AG10803 (cell line): Measurements from ENCODE around the gene PPP1R14C.

ENCODE experiments used
- DNase-seq: peaks from one replicate; pipeline ENCODE4 v3.0.0; 2010; ENCODE audit warnings: low read depth
- H3K4me3 ChIP-seq: 2 replicates; pipeline ENCODE4 v1.5.1; 2011; ENCODE audit warnings: mild to moderate bottlenecking, low read length, control low read depth
- TF ChIP-seq, protein P1 (sequence below): conservative IDR thresholded peaks from 2 replicates; pipeline ENCODE4 v1.5.1; 2011; ENCODE audit warnings: mild to moderate bottlenecking, low read length, control low read depth, inconsistent platforms

Gene PPP1R14C

DNA sequence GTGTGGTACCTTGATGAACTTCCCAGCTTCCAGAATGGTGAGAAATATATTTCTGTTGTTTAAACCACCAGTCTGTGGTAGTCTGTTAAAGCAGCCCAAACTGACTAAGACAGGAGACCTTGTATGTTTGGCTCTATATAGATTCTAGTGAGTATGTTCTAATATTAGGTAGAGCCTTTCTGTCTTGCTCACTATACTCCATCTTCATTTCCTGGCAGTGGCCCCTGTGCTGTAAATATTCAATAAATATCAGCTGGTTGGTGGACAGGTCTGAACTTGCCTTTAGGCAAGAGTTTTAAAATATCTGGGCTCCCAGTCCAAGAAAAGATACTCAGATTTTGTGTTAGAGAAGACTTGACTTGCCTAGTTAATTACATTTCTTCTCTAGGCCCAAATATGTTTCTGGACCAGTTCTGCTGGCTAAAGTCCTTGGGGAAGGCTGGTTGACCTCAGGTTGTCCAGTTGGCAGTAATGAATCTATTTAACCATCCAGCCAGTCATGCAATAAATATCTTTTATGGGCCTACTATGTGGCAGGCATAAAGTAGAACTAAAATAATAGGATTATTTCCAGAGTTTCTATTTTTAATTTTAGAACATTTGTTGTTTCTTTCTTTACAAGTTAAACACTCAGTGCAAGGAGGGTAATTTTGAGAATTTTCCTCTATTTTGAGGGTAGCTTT, 22.3 kb downstream of the PPP1R14C start:
- no peak for DNase-seq
- TF ChIP-seq, protein P1, sequence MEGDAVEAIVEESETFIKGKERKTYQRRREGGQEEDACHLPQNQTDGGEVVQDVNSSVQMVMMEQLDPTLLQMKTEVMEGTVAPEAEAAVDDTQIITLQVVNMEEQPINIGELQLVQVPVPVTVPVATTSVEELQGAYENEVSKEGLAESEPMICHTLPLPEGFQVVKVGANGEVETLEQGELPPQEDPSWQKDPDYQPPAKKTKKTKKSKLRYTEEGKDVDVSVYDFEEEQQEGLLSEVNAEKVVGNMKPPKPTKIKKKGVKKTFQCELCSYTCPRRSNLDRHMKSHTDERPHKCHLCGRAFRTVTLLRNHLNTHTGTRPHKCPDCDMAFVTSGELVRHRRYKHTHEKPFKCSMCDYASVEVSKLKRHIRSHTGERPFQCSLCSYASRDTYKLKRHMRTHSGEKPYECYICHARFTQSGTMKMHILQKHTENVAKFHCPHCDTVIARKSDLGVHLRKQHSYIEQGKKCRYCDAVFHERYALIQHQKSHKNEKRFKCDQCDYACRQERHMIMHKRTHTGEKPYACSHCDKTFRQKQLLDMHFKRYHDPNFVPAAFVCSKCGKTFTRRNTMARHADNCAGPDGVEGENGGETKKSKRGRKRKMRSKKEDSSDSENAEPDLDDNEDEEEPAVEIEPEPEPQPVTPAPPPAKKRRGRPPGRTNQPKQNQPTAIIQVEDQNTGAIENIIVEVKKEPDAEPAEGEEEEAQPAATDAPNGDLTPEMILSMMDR, result no peak
- H3K4me3 ChIP-seq, result no peak overlapping the region

DNA sequence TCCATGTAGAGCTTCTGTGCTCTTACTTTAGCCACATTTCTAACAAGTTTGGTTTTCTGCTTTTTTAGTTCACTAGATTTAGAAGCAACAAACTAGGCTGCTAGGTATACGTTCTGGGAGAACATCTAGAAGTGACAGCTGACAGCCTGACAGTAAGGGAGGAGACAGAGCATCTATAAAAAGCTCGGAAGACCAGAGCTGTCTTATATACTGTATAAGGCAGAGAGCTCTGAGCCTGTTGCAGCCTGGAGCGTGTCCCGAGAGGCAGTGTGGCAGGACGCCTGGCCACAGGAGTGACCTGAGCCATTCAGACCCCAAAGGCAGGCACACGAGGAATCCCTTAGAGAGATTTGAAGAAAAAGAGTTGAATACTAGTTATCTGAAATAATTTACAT, 24.6 kb downstream of the PPP1R14C start:
- no peak for DNase-seq
- no peak overlapping the region for H3K4me3 ChIP-seq
- TF ChIP-seq, protein P1, result no peak

GRCh38 chr6:150169181-150169580, 26.3 kb downstream of the PPP1R14C start:
- no peak for DNase-seq
- TF ChIP-seq, protein P1, result no peak
- H3K4me3 ChIP-seq, result no peak overlapping the region

- H3K4me3 ChIP-seq, result no peak overlapping the region
- peak; percentile 86 for DNase-seq
- TF ChIP-seq, protein P1, result no peak
Measured at GRCh38 chr6:150169609-150170008, 26.8 kb downstream of the PPP1R14C start.

DNA sequence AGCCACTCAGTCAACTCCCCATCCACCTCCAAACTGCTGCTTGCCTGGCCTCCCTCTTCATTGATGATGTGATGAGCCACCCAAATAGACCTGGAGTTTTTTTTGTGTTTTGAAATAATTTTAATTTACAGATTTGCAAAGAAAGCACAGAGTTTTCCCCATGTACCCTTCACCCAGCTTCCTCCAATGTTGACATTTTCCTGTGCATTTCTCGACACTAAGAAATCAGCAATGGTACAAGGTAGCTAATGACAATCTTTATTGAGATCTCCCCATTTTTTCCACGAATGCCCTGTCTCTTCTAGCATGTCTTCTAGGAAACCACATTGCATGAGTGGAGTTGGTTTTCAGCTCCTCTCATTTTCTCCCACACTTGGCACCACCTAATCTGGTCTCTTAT, 30.1 kb downstream of the PPP1R14C start:
- TF ChIP-seq, protein P1, result no peak
- no peak for DNase-seq
- H3K4me3 ChIP-seq, result no peak overlapping the region

DNA sequence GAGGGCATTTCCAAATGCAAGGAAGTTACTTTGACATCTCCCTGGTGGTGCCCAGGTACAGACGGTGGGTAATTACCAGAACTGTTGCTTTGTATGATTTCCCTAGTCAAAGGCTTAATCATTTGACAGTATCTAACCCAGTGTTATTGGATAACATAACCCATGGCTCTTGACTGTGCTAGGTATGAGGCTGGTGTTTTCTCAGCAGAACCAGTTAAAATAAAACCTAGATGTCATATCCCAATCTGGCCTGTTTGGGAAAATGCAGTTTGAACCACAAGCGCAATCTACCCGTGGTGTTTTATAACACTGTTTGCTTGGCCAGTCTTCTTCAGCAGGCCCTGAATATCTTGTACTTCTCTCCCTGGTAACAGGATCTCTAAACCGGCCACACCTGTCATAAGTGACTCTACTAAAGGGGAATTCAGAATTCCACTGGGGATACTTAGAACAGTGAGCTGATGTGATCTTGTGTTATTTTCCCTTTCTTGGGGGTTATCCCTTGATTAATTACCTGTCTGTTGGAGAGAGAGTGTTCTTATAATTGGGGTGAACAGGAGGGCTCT, 32.8 kb downstream of the PPP1R14C start:
- no peak for DNase-seq
- TF ChIP-seq, protein P1, result no peak
- no peak overlapping the region for H3K4me3 ChIP-seq

- H3K4me3 ChIP-seq, result no peak overlapping the region
- TF ChIP-seq, protein P1, result no peak
- no peak for DNase-seq
Measured at GRCh38 chr6:150176152-150176551, 33.3 kb downstream of the PPP1R14C start.
